HepG2 (cell line): ENCODE measurements around the gene NEURL2. TPM values are rescaled to one million over a fixed set of nuclear protein-coding genes. Genes with fewer than 3 reads are reported as not detected.

Experiments
- EEA1 ChIP-seq: sonication (generic); formaldehyde crosslinking; IDR thresholded peaks from 2 replicates; pipeline ENCODE4 v1.5.1; 2020; ENCODE audit warnings: mild to moderate bottlenecking, missing genetic modification reagents, borderline replicate concordance
- FOSL2 ChIP-seq: sonication (generic); formaldehyde crosslinking; IDR thresholded peaks from 2 replicates; pipeline ENCODE4 v1.4.0; 2020; ENCODE audit warnings: missing genetic modification reagents
- PAXIP1 ChIP-seq: sonication (generic); formaldehyde crosslinking; conservative IDR thresholded peaks from 2 replicates; pipeline ENCODE4 v1.4.0; 2020; ENCODE audit warnings: mild to moderate bottlenecking, missing genetic modification reagents, moderate library complexity
- ZFP36L1 ChIP-seq: sonication (generic); formaldehyde crosslinking; IDR thresholded peaks from 2 replicates; pipeline ENCODE4 v1.8.0; 2022; ENCODE audit warnings: mild to moderate bottlenecking, missing genetic modification reagents, moderate library complexity
- ZMYM3 ChIP-seq: sonication (generic); formaldehyde crosslinking; IDR thresholded peaks from 2 replicates; pipeline ENCODE4 v1.5.1; 2020; ENCODE audit warnings: mild to moderate bottlenecking, missing genetic modification reagents
- ZNF142 ChIP-seq: sonication (generic); formaldehyde crosslinking; IDR thresholded peaks from 2 replicates; pipeline ENCODE4 v1.4.0; 2020; ENCODE audit warnings: missing genetic modification reagents
- ZNF264 ChIP-seq: sonication (generic); formaldehyde crosslinking; IDR thresholded peaks from 2 replicates; pipeline ENCODE4 v1.4.0; 2020; ENCODE audit warnings: missing genetic modification reagents
- ZNF34 ChIP-seq: sonication (generic); formaldehyde crosslinking; IDR thresholded peaks from 2 replicates; pipeline ENCODE4 v1.4.0; 2020; ENCODE audit warnings: mild to moderate bottlenecking, missing genetic modification reagents, borderline replicate concordance
- polyA plus RNA-seq, 8 experiments: library from polyadenylated mRNA; depleted of rRNA in 3 of 8; stranded (reverse) in 7 of 8; unstranded in 1 of 8; fragments of >200 nt; fragmentation: Illumina TruSeq in 4 of 8; extraction: Trizol in 4 of 8; gene quantifications; 2 replicates each; pipeline versions ENCODE4 v1.2.1 to v1.2.3, GENCODE V29; 2011 to 2016; ENCODE audit warnings: low read depth in 4 of 8, missing spikeins in 1 of 8, mixed read lengths in 1 of 8; ENCODE audit not compliant: insufficient read depth in 1 of 8
- total RNA-seq, 5 experiments: library from RNA; depleted of rRNA; stranded (reverse); fragments of >200 nt; fragmentation: Illumina TruSeq; extraction: Trizol; gene quantifications; 2 replicates each; pipeline ENCODE4 v1.2.3, GENCODE V29; 2016; ENCODE audit warnings: low read depth in 1 of 5
- TF ChIP-seq, protein P1 (sequence below): sonication (generic); formaldehyde crosslinking; IDR thresholded peaks from 2 replicates; pipeline ENCODE4 v1.4.0; 2020; ENCODE audit warnings: missing genetic modification reagents
- TF ChIP-seq, protein P2 (sequence below): sonication (generic); formaldehyde crosslinking; IDR thresholded peaks from 2 replicates; pipeline ENCODE4 v1.9.0; 2022; ENCODE audit warnings: missing genetic modification reagents, mild to moderate bottlenecking, borderline replicate concordance

The NEURL2 gene
- total and polyA plus RNA-seq, 2 of the 13 experiments (the other 11 are each of a cell fraction or from before 2014, with no cell fraction given) = 7.2 to 9.7 TPM

GRCh38 chr20:45909817-45910669 is 19.0 kb upstream of the NEURL2 start (continued):
- 0 out of 2 replicates have a peak, but pooled peaks have one; percentile 57 for TF ChIP-seq ZNF142
- TF ChIP-seq ZMYM3 (CRISPR knock-in tag) = peak; percentile 44; the same call in 1 of the 2 replicates
- peak; percentile 58 for TF ChIP-seq ZFP36L1 (CRISPR knock-in tag)
- no peak for TF ChIP-seq EEA1 (CRISPR knock-in tag)
- TF ChIP-seq, protein P1, sequence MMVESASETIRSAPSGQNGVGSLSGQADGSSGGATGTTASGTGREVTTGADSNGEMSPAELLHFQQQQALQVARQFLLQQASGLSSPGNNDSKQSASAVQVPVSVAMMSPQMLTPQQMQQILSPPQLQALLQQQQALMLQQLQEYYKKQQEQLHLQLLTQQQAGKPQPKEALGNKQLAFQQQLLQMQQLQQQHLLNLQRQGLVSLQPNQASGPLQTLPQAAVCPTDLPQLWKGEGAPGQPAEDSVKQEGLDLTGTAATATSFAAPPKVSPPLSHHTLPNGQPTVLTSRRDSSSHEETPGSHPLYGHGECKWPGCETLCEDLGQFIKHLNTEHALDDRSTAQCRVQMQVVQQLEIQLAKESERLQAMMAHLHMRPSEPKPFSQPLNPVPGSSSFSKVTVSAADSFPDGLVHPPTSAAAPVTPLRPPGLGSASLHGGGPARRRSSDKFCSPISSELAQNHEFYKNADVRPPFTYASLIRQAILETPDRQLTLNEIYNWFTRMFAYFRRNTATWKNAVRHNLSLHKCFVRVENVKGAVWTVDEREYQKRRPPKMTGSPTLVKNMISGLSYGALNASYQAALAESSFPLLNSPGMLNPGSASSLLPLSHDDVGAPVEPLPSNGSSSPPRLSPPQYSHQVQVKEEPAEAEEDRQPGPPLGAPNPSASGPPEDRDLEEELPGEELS = peak; percentile 78
- no peak for TF ChIP-seq ZNF34 (CRISPR knock-in tag)
- peak; percentile 37; the same call in 1 of the 2 replicates for TF ChIP-seq FOSL2 (CRISPR knock-in tag)
- TF ChIP-seq PAXIP1 (CRISPR knock-in tag) = peak; percentile 50
- TF ChIP-seq, protein P2, sequence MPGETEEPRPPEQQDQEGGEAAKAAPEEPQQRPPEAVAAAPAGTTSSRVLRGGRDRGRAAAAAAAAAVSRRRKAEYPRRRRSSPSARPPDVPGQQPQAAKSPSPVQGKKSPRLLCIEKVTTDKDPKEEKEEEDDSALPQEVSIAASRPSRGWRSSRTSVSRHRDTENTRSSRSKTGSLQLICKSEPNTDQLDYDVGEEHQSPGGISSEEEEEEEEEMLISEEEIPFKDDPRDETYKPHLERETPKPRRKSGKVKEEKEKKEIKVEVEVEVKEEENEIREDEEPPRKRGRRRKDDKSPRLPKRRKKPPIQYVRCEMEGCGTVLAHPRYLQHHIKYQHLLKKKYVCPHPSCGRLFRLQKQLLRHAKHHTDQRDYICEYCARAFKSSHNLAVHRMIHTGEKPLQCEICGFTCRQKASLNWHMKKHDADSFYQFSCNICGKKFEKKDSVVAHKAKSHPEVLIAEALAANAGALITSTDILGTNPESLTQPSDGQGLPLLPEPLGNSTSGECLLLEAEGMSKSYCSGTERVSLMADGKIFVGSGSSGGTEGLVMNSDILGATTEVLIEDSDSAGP = peak; percentile 78
- TF ChIP-seq ZNF264 (CRISPR knock-in tag) = peak; percentile 66; the same call in 1 of the 2 replicates
